Activated CD8-positive, alpha-beta memory T cell treated with anti-CD3 and anti-CD28 coated beads for 1 hour (primary cell): Measurements from ENCODE around the gene KHDC4.
"Not testable (repeated sequence)": the region's sequence is repeated elsewhere in the genome, so short reads cannot be mapped to it uniquely, and the experiment has no call there.

Experiments
- DNase-seq, 2 donors: peaks; one replicate each; pipeline ENCODE4 v3.0.0-alpha.2; 2020; ENCODE audit warnings: low read depth in 1 of 2; ENCODE audit errors: extremely low read depth in 1 of 2

Gene KHDC4

DNA sequence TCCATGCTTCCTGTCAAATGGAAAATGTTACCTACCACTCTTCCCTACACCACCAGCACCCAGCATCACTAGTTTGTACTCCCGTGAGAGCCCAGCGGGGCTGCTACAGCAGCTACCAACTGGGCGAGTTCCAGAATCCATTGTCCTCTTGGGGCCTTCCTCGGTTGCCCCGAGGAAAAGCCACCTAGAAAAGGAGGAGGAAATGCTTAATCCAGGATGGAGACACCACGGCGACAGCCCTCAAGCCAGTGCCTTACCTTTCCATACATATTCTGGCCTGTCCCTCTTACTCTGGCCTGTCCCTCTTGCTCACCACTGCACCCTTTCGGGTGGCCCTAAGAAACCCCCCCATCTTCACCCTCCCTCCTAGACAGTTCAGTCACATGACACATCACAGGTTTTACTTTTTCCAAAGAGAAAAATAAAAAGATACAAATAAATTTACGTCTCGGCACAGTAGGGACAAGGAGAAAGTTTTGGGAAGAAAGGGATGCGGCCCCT, 23.5 kb downstream of the KHDC4 start:
- DNase-seq, result no peak

DNA sequence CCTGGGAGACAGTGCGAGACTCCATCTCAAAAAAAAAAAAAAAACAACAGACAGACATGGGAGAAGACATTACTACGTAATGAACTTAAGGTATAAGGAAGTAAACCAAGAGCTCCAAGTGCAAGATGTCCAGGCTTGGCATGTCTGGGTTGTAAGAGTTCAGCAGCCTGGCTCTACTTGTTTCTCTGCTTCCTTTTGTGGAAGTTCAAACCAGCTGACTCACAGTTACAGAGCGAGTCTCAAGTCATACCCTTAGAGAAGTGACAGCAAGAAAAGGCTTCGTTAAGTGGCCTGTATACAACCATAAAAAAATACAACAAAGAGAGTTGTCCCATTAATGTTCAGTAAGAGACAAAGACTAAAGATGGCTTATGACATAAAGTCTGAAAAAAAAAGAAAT, 24.3 kb downstream of the KHDC4 start:
- no peak for DNase-seq

DNA sequence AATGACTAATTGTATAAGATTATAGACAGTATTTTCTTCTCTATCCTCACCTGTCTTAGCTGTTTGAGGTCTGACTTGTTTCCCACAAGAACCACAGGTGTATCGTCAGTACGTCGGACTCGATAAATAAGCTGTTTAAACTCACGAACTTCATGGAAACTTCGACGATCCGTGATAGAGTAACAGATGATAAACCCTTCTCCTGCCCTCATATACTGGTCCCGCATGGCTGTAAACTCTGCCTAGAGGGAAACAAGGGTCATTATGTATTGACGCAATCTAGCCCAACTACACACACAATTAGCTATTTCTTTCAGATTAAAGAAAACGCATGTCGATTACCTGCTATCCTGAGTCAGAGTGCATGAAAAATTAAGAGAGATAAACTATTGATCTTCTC, 30.0 kb downstream of the KHDC4 start:
- DNase-seq, result no peak

DNA sequence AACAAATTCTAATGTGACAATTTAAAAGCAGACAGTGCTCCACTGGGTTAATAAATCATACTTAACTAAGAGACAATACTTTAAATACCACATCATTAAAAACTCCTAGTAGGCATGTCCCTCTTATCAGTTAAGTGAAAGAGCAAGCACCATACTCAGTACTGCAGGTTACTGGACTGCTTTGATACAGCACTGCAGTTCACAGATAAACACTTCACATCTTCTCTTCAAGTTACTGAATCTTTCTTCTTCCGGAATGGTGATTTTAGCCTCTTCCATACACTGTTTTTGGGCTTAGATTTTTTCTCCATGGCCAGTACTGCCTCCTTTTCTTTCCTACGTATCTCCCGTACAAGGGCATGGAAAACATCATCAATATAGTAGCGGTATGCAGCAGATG, 34.1 kb downstream of the KHDC4 start:
- no peak for DNase-seq

DNA sequence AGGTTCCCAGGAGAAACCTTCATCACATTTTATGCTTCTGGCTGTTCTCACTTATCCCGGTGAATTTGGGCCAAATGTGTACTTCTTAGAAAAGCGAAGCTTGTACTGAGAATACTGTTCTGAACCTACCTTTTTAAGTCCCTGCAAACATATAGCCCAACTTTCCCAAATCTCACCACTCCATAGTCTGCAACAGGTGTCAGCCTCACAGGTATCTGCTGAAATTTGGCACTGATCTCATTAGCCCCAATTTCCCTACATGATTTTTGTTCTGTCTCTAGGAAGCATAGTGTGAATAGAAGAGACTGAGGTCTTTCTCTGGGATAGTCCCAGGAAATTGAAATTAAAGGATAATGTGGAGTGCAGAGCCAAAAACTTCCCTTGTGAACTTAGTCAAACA, 34.5 kb downstream of the KHDC4 start:
- no peak for DNase-seq

DNA sequence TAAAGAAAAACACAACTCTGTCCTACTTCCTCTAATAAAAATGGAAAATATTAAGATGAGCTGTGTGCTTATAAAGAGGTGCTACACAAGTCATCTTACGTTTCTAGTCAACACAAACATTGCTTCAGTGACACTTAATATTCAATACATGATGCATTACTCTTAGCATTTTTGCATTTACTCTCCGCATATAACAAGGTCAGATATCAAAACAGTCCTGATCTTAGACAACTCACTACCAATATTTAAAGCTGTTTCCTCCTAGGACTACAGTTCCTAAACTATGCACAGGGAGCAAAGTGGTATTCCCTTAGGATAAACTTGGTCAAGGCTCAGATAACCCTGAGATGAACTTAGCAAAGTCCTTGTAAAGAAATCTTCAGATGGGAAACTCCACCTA, 35.3 kb downstream of the KHDC4 start:
- DNase-seq, result no peak

DNA sequence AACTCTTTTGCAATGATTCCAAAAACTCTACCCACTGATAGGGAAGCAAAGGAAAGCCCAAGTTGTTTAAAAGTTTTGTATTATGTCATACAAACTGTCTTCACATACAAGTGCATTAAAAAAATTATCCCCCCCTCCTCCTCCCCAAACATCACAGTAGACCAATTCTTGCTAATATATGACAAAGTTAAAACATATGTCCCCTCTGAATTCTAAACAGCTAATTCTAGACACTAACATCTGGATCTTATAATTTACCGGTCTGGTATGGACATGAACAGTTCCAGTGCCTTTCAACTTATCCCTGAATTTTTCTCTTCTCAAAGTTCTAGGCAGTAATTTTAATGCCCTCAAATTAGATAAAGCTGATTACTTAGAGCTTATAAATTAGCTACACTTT, 36.5 kb downstream of the KHDC4 start:
- no peak for DNase-seq

DNA sequence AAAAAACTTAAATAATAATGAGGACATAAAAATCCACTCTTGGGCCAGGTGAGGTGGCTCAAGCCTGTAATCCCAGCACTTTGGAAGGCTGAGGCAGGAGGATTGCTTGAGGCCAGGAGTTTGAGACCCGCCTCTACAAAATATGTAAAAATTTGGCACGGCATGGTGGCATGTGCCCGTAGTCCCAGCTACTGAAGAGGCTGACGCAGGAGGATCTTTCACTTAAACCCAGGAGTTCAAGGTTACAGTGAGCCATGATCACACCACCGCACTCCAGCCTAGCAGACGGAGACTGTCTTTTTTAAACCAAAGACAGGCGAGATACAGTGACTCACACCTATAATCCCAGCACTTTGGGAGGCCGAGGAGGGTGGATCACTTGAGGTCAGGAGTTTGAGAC, 37.7 kb downstream of the KHDC4 start:
- DNase-seq, result not testable (repeated sequence)

DNA sequence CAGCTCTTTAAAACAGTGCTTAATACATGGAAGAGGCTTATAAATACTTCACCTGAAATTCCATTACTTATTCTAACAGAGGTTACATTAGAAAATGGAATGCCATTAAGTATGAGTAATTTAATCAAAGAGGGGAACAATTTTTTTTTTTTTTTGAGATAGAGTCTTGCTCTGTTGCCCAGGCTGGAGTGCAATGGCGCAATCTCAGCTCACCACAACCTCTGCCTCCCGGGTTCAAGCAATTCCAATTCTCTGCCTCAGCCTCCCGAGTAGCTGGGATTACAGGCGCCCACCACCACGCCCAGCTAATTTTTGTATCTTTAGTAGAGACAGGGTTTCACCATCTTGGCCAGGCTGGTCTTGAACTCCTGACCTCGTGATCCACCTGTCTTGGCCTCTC, 38.6 kb downstream of the KHDC4 start:
- DNase-seq, result not testable (repeated sequence)

DNA sequence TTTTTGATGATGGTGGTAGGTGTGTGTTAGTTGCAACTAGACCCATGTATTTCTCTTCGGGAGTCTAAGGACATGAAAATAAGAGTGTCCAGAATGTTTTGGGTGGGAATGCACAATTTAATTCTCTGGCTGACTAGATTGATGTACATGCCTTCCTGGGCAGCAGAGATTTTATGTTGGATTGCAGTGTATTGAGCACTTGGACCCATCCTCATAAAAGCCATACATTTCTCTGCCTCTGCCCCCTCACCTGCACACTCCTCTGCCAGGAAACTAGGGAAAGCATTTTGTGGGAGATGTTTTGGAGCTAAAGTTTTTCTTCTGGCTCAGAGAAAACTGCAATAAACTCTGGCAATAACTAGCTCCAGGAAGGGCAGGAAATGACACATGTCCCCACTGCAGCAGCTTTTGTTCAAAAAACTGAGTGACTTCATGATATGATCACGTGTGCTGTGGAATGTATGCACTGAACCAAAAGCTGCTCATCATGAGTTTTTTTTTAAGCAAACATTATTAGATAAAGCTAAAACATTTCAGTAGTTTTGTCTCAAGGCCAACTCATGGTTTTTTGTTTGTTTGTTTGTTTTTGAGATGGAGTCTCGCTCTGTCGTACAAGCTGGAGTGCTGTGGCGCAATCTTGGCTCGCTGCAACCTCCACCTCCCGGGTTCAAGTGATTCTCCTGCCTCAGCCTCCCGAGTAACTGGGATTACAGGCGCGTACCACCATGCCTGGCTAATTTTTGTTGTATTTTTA, 40.6 kb downstream of the KHDC4 start:
- DNase-seq, result no peak

DNA sequence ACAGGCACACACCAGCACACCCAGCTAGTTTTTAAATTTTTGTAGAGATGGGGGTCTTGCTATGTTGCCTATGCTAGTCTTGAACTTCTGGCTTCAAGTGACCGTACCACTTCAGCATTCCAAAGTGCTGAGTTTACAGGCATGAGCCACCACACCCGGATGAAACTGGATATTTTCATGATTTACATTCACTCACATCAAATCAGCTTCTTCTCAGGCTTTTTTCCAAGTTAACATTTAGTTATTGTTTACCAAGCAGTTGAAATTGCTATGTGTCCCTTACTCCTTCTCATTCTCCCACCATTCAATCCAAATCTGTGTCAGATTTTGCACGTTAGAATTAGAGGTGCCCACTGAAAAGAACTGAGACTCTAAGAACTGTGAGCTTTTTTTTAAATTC, 41.4 kb downstream of the KHDC4 start:
- DNase-seq, result no peak

DNA sequence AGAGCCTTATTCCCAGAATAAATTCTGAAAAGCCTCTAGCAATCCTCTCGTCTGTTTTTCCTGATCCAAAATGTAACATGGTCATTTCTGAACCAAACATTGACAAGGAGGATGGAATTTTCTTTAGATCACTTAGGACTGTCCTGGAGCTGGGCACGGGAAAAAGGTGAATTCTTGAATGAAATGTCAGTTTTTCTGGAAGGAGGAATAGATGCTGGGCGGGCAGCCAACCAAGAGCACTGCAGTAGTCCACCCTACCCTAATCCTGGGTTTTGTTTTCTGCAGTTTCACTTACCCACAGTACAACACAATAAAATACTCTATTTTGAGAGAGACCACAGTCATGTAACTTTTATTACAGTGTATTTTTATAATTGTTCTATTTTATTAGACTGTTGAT, 44.0 kb downstream of the KHDC4 start:
- DNase-seq, result no peak

DNA sequence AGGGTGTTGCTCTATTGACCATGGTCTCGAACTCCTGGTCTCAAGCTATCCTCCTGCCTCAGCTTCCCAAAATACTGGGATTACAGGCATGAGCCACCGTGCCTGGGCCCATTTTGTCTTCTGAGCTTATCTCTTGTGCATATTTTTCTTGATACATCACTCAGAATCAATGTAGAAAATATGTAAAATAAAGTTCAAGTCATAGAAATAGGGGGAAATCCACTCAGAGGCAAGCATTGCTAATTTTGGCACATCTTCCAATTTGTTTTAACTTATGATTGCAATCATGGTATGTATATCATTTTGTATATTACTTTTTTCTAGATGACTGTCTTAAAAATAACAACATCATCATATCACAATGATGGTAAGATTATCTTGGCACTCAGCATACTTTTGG, 44.6 kb downstream of the KHDC4 start:
- no peak for DNase-seq

DNA sequence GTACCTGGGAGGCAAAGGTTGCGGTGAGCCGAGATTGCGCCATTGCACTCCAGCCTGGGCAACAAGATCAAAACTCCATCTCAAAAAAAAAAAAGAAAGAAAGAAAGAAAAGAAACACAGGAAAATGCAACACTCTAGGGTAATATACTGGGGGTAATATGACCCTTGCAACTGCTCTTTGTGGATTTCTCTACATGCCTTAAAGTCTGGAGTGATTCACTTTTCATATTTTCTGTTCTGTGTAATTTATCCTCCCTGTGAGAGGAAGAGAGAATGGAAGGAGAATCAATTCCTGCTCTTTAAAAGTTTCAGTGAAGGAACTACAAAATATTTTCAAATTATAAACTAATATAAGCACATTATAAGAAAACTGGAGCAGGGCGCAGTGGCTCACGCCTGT, 45.7 kb downstream of the KHDC4 start:
- DNase-seq, result no peak

DNA sequence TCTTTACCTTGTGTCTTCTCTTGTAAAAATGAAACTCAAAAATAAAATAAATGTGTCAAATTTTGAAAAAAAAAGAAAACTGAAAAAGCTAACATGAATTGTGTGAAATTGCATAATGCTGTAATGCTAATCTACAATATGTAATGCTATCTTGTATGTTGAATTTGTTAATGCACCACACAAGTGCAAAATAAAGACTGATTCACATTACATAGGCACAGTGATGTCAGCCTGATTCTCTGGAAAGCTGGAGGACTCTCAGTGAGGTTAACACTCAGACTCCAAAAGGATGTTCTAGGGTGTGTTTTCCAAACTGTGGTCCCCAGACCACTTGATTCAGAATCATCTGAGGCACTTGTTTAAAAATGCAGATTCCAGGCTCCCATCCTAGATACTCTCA, 49.2 kb downstream of the KHDC4 start:
- DNase-seq, result no peak

DNA sequence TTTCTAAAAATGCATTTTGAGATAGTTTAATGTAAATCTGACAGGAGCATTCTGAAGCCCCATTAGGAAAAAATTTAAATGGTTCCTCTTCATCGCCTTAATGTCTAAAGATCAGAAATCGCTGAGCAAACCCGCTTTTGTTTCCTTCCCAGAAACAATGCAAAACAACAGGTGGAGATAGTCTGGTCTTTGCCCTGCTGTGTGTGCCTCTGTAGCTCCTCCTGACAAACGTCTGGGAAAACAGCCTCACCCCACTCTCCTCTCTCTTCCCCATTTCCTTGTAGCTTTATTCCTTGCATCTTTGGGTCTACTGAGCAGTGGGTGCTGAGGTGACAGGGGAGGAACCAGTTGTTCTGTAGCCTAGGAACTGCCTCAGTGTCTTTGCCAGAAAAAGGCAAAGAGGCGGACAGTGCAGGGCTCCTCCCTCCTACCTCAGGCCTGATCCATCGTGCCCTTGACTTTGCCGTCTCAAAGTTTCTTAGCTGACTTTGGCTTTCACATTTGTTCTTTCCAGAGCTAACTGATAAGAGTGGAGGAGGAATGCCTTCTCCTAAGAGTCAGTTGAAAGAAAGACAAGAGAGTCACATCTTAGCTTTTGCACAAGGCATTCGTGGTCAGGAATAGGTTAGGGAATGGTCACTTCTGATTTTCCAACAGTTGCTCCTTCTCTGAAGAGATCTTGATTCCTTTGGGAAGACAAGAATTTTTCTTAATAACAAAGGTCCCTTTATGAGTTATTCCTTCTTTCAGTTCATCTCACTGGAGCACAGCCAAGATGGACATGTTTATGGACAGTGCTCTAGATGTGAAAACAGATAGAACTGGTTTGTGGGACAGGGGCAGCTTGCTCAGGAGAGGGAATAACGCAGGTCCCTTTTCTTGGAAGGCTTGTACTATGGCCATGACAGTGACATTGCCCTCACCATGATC, 49.9 kb downstream of the KHDC4 start:
- no peak for DNase-seq

DNA sequence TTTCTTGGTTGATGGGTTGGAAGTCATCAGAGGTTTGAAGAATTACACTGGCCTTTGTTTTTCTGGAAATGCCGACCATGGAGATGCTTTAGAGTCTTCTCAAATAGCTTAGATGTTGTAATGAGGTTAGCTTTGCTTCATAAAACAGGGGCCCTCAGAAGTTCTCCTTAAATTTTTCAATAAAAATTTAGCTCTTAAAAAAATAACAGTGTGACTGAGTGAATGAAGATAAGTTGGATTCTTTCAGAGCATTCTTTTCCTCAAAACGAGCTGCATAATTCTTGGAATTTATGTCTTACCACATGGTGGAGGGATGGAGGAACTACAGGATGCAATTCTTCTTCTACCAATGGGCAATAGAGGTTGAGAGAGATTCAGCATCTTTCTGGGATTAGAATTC, 51.4 kb downstream of the KHDC4 start:
- DNase-seq, result no peak

DNA sequence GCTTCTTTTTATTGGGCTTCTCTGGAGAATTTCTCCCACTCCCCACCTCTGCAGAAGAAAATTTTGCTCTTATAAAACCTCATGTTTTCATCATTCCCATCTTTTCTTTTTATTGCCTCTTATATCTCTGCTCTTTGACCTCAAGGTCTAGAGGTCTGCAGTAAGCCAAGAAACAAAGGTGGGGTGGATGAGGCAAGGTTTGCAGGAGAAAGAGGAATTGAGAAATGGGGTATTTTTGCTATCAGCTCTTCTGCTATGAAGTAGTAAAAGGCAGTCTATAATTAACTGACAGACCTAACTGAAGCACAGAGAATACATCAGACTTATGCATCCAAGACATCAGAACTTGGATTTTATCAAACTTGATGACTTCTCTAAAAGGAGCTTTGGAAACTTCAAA, 52.0 kb downstream of the KHDC4 start:
- no peak for DNase-seq

DNA sequence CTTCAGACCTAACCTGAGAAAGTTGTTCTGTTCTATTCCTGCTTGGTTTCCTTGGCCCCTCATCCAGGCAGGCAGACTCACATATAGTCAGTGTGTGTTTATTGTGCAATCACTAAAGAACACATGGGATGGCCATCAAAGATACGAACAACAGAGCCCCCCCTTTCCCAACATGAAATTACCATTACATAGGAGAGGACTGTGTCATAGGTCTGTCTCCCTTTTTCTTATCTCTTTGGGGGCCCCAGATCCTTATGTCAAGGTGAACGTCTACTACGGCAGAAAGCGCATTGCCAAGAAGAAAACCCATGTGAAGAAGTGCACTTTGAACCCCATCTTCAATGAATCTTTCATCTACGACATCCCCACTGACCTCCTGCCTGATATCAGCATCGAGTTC, 53.3 kb downstream of the KHDC4 start:
- DNase-seq, result no peak

DNA sequence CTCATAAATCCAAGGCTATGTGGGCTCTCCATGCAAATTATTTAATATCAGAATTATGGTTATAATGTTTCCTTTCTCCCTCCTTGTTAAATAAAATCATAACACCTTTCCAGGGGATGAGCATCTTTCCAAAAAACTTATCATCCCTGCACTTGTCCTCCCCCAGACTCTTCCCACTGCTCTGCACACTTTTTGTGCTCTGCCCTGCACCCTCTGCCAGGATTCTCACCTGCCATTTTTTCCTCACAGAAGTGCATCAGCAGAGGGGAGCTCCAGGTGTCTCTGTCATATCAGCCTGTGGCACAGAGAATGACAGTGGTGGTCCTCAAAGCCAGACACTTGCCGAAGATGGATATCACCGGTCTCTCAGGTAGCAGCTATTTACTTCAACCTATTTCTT, 54.0 kb downstream of the KHDC4 start:
- DNase-seq, result no peak

DNA sequence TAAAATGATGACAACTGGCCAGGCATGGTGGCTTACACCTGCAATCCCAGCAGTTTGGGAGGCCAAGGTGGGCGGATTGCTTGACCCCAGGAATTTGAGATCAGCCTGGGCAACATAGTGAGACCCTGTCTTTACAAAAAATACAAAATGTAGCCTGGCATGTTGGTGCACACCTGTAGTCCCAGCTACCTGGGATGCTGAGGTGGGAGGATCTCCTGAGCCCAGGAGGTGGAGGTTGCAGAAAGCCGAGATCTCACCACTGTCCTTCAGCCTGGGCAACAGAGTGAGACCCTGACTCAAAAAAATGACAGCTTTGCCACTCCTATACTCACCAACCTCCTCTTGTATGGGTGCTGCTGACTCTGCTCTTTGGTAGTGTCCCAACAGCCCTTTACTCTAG, 56.3 kb downstream of the KHDC4 start:
- DNase-seq, result no peak

DNA sequence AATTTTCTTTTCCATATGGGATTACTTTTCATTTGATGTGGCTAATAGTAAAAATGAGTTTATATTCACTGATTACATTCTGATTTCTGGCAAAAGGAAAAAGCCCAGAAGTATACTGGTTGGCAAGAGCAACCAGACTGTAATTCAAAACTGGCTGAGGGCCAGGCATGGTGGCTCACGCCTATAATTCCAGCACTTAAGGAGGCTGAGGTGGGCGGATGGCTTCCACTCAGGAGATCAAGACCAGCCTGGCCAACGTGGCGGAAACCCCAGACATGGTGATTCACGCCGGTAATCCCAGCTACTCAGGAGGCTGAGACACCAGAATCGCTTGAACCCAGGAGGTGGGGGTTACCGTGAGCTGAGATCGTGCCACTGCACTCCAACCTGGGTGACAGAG, 60.4 kb downstream of the KHDC4 start:
- no peak for DNase-seq
